Measurements from ENCODE around the gene NEK3. TPM values are rescaled to one million over a fixed set of nuclear protein-coding genes. Genes with fewer than 3 reads are reported as not detected.

Gene NEK3
- total RNA-seq, 1 donor from 2014 or later = 16.5 TPM

DNA sequence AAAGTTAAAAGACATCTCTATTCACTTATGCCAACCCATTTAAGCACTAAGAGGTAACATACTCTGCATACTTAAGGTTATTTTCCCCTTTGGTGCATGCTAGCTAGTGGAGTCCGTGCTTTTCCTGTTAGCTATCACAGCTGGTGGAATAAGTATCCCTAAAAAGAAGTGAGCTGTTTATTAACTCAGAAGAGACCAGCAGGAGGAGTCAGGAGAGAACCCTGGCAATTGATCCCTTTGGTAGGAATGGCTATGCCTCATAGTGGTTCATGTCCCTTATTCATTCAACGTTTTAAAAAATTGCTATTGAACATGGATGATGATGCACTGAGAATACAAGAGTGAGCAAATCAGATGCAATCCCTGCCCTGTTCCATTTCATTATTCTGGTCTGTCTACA is 18.1 kb downstream of the NEK3 start:
- H3K4me3 ChIP-seq = no peak overlapping the region
- peaks cover 0 to 6% of the 10 kb centered on the region in 2 donors for H3K36me3 ChIP-seq
- intact Hi-C loops (cut with DNase I) = no loop called here
- H3K27me3 ChIP-seq = no peaks in the 10 kb centered on the region
- H3K4me1 ChIP-seq = no peaks in the 10 kb centered on the region
- DNase-seq (ENCODE audit: extremely low spot score in 2 of 2) = no peak
- no peaks in the 10 kb centered on the region for H3K9me3 ChIP-seq
- H3K27ac ChIP-seq = no peak overlapping the region
- TF ChIP-seq POLR2A (IDR thresholded peaks at IDR 0.05) = no peak
- TF ChIP-seq, protein P1, sequence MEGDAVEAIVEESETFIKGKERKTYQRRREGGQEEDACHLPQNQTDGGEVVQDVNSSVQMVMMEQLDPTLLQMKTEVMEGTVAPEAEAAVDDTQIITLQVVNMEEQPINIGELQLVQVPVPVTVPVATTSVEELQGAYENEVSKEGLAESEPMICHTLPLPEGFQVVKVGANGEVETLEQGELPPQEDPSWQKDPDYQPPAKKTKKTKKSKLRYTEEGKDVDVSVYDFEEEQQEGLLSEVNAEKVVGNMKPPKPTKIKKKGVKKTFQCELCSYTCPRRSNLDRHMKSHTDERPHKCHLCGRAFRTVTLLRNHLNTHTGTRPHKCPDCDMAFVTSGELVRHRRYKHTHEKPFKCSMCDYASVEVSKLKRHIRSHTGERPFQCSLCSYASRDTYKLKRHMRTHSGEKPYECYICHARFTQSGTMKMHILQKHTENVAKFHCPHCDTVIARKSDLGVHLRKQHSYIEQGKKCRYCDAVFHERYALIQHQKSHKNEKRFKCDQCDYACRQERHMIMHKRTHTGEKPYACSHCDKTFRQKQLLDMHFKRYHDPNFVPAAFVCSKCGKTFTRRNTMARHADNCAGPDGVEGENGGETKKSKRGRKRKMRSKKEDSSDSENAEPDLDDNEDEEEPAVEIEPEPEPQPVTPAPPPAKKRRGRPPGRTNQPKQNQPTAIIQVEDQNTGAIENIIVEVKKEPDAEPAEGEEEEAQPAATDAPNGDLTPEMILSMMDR (IDR thresholded peaks at IDR 0.05) = no peak
- TF ChIP-seq POLR2AphosphoS5 (IDR thresholded peaks at IDR 0.05; ENCODE audit: insufficient read depth in 1 of 2, low read depth in 1 of 2) = no peak

DNA sequence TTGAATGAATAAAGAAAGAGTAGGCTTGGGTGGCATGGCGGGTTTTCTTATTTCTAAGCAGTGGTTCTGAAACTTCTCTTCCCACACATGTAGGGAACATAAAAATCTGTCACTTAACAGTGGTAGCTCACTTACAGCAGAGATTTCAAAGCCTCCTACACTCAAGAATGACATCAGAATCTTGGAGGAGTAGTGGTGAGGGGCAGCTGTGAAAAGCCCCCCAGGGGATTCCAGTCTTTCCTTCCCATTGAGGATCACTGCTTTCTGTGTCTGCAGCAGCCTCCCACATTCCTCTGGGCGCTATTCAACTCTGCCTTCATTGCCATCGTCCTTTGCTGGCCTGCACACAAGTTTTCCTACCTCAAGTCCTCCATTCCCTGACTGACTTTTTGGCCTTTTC is 21.9 kb downstream of the NEK3 start:
- TF ChIP-seq POLR2AphosphoS5 (IDR thresholded peaks at IDR 0.05; ENCODE audit: insufficient read depth in 1 of 2, low read depth in 1 of 2) (no peak), POLR2A (IDR thresholded peaks at IDR 0.05) (no peak)
- TF ChIP-seq, protein P1 (IDR thresholded peaks at IDR 0.05) = no peak
- intact Hi-C loops (cut with DNase I) = no loop called here
- Histone ChIP-seq H3K9me3 (no peaks in the 10 kb centered on the region), H3K4me1 (no peaks in the 10 kb centered on the region), H3K27me3 (no peaks in the 10 kb centered on the region), H3K27ac (no peak overlapping the region), H3K4me3 (no peak overlapping the region), H3K36me3 (peaks cover 0 to 33% of the 10 kb centered on the region in 2 donors)
- no peak for DNase-seq (ENCODE audit: extremely low spot score in 2 of 2)

DNA sequence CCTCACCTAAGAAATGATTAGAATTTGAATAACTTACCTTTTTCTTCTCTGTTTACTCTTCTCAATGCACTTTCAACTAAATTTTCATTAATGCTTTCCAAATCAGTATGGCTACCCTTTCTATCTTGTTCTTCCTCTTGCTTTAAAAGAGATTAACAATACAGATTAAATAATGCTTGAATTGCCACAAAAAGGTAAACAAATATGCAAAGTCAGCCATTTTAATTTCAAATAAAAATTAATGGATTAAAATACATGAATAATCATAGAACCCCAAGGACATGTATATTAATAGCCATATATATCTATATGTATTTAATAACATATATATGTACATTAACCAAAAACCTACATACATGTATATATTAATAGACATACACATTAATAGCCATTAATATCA is 22.6 kb downstream of the NEK3 start:
- H3K4me3 ChIP-seq = no peak overlapping the region
- H3K4me1 ChIP-seq = no peaks in the 10 kb centered on the region
- DNase-seq (ENCODE audit: extremely low spot score in 2 of 2) = no peak
- H3K36me3 ChIP-seq = peaks cover 0 to 38% of the 10 kb centered on the region in 2 donors
- no peak overlapping the region for H3K27ac ChIP-seq
- intact Hi-C loops (cut with DNase I) = no loop called here
- TF ChIP-seq POLR2A (IDR thresholded peaks at IDR 0.05) = no peak
- TF ChIP-seq, protein P1 (IDR thresholded peaks at IDR 0.05) = no peak
- no peak for TF ChIP-seq POLR2AphosphoS5 (IDR thresholded peaks at IDR 0.05; ENCODE audit: insufficient read depth in 1 of 2, low read depth in 1 of 2)
- H3K9me3 ChIP-seq = no peaks in the 10 kb centered on the region
- no peaks in the 10 kb centered on the region for H3K27me3 ChIP-seq

DNA sequence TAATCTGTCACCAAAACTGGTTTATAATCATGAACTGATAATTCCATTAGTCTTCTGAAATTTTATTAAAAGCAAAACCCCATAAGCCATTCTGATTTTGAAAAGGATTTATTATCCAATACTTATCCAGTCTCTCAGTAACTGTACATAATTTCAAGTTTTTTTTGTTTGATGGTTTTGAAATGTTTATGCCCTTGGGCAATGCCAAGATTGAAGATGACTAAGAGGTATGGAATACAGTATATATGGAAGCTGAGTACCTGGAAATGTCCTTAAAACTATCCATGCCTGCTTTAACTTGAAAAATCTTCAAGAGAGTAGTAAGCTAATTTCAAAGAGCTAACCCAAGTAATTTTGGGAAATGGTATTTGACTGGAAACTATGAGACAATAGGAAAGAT is 28.8 kb downstream of the NEK3 start:
- H3K27ac ChIP-seq = no peak overlapping the region
- no peaks in the 10 kb centered on the region for H3K9me3 ChIP-seq
- H3K27me3 ChIP-seq = no peaks in the 10 kb centered on the region
- DNase-seq (ENCODE audit: extremely low spot score in 2 of 2) = no peak
- H3K4me3 ChIP-seq = no peak overlapping the region
- peaks cover 0 to 38% of the 10 kb centered on the region in 2 donors for H3K36me3 ChIP-seq
- intact Hi-C loops (cut with DNase I) = no loop called here
- TF ChIP-seq POLR2A (IDR thresholded peaks at IDR 0.05) (no peak), POLR2AphosphoS5 (IDR thresholded peaks at IDR 0.05; ENCODE audit: insufficient read depth in 1 of 2, low read depth in 1 of 2) (no peak)
- TF ChIP-seq, protein P1 (IDR thresholded peaks at IDR 0.05) = no peak
- H3K4me1 ChIP-seq = peaks cover 12% of the 10 kb centered on the region

DNA sequence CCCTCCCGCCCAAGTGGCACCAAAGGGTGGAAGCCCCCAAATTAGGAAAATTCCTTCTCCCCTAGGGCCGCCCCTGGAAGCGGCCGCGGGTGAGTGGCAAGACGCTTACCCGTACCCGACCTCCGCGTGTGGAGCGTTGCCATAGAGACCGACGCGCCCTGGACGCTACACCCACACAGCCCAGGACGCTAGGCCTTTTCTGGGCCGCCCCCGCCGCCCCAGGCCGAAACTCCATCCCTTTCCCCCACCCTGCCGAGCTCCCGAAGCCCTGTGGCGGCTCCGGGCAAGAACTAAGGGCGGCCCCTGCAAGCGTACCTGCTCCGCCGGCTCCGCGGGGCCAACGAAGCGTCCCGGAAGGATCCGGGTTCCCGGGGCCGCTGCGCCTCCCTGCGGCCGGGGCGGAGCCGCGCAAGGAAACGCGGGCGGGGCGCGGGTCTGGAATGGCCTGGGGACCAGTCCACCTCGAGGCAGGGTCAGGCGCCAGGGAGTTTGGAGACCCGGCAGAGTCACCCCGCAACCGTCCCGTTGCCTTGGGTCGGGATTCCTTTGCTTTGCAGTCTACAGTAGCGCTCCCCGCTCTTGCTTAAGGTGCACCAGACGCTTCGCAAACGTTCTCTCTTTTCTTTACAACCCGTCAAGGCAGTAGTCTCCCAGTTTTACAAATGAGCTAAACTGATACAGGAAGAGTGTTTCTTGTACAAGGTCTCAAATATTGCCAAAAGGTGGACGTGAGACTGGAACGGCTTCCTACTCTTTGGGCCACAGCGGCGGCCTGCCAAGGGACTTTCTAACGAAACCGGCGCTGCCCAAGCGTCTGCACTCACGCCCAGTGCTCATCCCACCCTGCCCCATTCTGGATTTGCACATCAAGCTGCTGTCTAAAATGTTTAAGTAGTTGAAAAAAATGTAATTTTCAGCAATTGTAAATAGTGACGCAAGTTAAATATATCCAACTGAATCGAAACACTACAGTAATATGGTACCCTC is 30.4 kb downstream of the NEK3 start, which contains the start of gene NEK5:
NEK5 (minus strand) TSS at position 360 of the 987 bp plus-strand sequence. CDS start 1,591 bp downstream, outside the sequence.
- no peak for DNase-seq (ENCODE audit: extremely low spot score in 2 of 2)
- H3K9me3 ChIP-seq = no peaks in the 10 kb centered on the region
- H3K36me3 ChIP-seq = peaks cover 0 to 23% of the 10 kb centered on the region in 2 donors
- TF ChIP-seq, protein P1 (IDR thresholded peaks at IDR 0.05) = peak in 2 of 3 experiments; percentile 36 to 61
- TF ChIP-seq POLR2A (IDR thresholded peaks at IDR 0.05) (no peak), POLR2AphosphoS5 (IDR thresholded peaks at IDR 0.05; ENCODE audit: insufficient read depth in 1 of 2, low read depth in 1 of 2) (peak in 1 of 2 donors; percentile 41)
- H3K4me3 ChIP-seq = peak within 1 kb of the TSS; percentile 54 to 63
- peak within 1 kb of the TSS; percentile 54 for H3K27ac ChIP-seq
- H3K27me3 ChIP-seq = no peaks in the 10 kb centered on the region
- peaks cover 12% of the 10 kb centered on the region for H3K4me1 ChIP-seq
- intact Hi-C loops (cut with DNase I) = loop anchor here (5.0 to 10.0 kb wide), 3 partner anchors 134 to 314 kb away; no protein-coding TSS in a partner anchor

Measured in vagina (tissue), 2 donors.